NB4 (cell line): Measurements from ENCODE around the gene SCAPER.
A peak's percentile ranks its signal among the peaks of the same experiment; 100 is the strongest.

ENCODE experiments used
- DNase-seq: peaks from one replicate; pipeline ENCODE4 v3.0.0; 2010; ENCODE audit warnings: low read depth
- H3K4me3 ChIP-seq: one replicate; pipeline ENCODE4 v1.5.1; 2011; ENCODE audit warnings: mild to moderate bottlenecking, low read depth, low read length, moderate library complexity
- MYC ChIP-seq: IDR thresholded peaks from 2 replicates; pipeline ENCODE4 v1.6.1; 2011; ENCODE audit warnings: low read depth, low read length
- POLR2A ChIP-seq: IDR thresholded peaks from 2 replicates; pipeline ENCODE4 v1.6.1; 2011; ENCODE audit warnings: mild to moderate bottlenecking; ENCODE audit not compliant: insufficient read length; ENCODE audit errors: extremely low read depth
- TF ChIP-seq, protein P1 (sequence below): IDR thresholded peaks from one replicate; pipeline ENCODE4 v1.5.1; 2012; ENCODE audit warnings: low read depth, low read length
- TF ChIP-seq, protein P2 (sequence below): IDR thresholded peaks from 2 replicates; pipeline ENCODE4 v1.6.1; 2011; ENCODE audit warnings: low read depth, low read length

SCAPER gene

DNA sequence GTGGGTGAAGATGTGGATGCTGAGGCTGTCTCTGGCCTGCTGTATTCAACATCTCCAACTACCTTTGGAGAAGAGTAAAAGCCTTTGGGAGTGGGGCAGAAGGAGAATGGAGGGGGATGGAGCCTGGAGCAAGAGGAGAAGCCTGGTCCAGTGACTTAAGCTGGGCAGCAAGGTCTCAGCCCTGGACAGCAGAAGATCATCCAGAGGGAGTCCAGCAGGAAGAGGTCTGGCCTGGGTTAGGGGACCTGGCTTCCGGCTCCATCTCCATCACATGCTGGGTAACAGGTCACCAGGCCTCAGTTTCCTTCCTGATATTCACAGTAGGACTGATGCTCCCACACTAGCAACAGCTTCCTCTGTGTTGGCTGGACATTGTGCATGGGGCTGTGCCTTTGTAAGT, 572.3 kb downstream of the SCAPER start:
- no peak for DNase-seq
- no peak overlapping the region for H3K4me3 ChIP-seq
- TF ChIP-seq MYC (no peak), POLR2A (no peak)
- TF ChIP-seq, protein P1, sequence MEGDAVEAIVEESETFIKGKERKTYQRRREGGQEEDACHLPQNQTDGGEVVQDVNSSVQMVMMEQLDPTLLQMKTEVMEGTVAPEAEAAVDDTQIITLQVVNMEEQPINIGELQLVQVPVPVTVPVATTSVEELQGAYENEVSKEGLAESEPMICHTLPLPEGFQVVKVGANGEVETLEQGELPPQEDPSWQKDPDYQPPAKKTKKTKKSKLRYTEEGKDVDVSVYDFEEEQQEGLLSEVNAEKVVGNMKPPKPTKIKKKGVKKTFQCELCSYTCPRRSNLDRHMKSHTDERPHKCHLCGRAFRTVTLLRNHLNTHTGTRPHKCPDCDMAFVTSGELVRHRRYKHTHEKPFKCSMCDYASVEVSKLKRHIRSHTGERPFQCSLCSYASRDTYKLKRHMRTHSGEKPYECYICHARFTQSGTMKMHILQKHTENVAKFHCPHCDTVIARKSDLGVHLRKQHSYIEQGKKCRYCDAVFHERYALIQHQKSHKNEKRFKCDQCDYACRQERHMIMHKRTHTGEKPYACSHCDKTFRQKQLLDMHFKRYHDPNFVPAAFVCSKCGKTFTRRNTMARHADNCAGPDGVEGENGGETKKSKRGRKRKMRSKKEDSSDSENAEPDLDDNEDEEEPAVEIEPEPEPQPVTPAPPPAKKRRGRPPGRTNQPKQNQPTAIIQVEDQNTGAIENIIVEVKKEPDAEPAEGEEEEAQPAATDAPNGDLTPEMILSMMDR, result no peak
- TF ChIP-seq, protein P2, sequence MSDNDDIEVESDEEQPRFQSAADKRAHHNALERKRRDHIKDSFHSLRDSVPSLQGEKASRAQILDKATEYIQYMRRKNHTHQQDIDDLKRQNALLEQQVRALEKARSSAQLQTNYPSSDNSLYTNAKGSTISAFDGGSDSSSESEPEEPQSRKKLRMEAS, result no peak

DNA sequence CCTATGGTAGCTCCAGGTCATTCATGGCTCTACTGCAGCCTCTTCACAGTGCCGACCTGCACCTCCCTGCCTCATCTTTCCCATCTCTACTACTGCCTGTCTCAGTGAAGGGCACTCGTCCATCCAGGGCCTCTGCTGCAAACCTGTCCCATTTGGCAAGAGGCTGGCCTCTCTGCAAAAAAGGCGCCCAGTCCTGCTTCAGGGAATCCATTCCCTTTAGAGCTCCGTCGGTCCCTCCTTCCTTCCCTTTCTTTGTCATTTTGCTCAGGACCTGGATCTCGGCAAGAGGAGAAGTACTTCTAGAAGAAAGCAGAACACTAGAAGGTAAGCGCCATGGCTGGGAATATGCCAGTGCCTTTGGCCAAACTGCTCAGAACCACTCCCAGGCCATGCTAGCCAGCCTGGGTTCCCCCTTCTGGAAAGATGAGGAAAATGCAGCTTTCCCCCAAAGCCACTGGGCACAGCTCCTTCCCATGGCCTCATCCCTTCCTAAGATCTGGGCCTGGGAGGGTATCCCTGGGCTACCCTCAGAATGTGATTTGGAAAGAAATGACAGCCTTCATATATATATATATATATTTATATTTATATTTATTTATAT, 575.0 kb downstream of the SCAPER start:
- TF ChIP-seq, protein P1, result peak; percentile 72
- TF ChIP-seq MYC, result no peak
- no peak overlapping the region for H3K4me3 ChIP-seq
- DNase-seq, result peak; percentile 59

DNA sequence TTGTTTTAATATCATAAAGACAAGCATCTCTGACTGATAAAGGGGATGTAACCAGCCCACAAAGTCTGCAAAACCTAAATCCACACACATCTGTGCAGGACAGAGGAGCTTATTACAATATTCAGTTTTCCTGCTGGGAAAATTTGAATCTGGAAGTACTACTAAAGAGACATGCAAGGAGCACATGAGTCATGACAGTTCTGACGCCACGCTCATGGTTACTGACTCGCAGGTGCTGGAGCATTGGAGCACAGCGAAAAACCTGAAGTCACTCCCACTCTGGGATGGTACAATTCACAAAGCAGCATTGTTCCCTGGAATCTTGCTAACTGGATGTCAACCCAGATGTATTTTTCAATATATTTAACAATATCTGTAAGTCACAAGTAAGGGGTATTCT, 576.2 kb downstream of the SCAPER start:
- no peak overlapping the region for H3K4me3 ChIP-seq
- TF ChIP-seq, protein P2, result no peak
- no peak for TF ChIP-seq POLR2A
- TF ChIP-seq, protein P1, result no peak
- no peak for TF ChIP-seq MYC
- no peak for DNase-seq

DNA sequence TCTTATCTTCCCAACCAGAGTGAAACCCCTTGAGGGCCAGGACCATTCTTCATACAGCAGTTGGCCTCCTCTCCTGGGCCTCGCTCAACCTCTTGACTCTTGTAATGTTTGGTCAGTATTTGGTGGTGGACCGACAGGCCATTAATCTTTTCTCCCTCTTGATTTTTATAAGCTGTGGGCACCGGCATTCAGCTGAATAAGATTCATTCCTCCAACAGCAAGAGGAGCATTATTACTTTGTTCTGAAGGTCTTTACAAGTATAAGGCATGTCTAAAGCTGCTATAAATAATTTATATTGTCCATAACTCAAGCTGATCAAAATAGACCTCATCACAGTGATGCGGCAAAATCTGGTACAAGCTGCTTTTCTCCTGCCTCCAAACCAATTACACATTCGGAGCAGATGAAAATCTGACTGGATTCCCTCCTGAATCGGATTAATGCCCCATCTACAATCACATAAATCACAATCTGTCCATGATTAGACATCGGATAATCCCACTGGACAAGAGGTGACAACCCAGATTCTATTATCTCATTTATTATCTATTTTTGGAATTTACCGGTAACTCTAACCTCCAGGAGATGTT, 576.9 kb downstream of the SCAPER start:
- no peak for DNase-seq
- no peak overlapping the region for H3K4me3 ChIP-seq
- TF ChIP-seq, protein P2, result no peak
- TF ChIP-seq MYC, result no peak

DNA sequence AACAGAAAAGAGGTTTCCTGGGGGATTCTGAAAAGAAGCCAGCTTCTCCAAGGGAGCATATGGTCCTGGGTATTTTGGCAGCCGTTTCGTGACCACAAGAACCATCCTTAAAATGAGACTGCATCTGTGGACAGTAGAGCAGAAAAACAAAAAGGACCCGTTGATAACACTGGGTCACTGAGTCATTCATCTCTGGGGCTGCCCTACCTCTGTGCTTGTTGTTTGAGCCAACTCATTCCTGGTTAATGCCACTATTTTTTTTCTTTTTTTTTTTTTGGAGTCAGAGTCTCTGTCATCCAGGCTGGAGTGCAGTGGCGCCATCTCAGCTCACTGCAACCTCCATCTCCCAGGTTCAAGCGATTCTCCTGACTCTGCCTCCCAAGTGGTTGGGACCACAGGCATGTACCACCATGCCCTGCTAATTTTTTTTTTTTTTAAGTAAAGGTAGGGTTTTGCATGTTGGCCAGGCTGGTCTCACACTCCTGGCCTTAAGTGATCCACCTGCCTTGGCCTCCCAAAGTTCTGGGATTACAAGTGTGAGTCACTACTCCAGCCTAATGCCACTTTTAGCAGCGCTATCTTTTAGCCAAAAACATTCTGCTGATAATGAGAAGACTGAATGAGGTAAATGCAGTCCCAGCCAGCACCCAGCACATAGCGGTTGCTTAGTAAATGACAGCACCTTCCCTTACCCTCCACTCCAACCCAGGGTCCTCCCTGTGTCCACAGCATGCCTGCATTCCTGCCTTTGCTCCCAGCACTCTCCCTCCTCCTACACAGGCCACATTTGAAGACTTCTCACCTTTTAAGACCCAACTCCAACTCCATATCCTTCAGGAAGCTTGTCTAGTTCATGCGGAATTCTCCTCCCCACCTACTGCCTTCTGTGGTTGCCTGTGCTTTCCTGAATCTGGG, 577.7 kb downstream of the SCAPER start:
- DNase-seq, result no peak
- H3K4me3 ChIP-seq, result no peak overlapping the region
- TF ChIP-seq, protein P1, result no peak
- TF ChIP-seq, protein P2, result no peak
- no peak for TF ChIP-seq POLR2A
- TF ChIP-seq MYC, result no peak

DNA sequence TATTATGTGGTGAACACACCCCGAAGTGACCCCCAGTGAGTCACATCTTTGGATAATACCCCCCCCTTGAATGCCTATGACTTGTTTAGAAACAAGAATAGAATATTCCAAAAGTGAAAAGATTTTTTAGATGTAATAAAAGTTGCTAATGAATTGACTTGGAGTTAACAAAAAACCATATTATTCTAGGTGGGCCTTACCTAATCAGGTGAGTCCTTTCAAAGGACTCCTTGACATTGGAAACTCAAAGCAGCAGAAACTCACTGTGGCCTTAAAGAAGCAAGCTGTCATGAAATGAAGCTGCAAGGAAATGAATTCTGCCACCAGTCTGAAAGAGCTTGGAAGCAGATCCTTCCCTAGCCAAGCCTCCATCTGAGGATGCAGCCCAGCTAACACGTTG, 579.4 kb downstream of the SCAPER start:
- TF ChIP-seq, protein P2, result no peak
- no peak for TF ChIP-seq POLR2A
- TF ChIP-seq, protein P1, result no peak
- no peak for TF ChIP-seq MYC
- DNase-seq, result no peak

More for the DNA sequence above, 579.4 kb downstream of the SCAPER start:
- no peak overlapping the region for H3K4me3 ChIP-seq
